Measurements from ENCODE around the gene HIP1.

DNA sequence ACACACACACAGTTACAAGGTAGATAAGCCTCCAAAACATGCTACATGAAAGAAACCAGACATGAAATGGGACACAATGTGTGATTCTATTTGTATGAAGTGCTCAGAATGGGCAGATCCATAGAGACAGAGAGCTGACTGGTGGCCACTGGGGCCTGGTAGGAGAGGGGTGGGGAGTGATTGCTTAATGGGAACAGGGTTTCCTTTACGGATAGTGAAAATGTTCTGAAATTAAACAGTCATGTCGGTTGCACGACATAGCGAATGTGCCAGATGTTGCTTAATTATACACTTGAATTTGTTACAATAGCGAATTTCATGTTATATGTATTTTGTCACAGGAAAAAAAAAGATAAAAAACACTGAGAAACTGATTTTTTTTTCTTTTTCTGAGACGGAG is 124.3 kb downstream of the HIP1 start:
- no peak for TF ChIP-seq CTCF (IDR thresholded peaks at IDR 0.05)
- no peak for TF ChIP-seq EP300 (IDR thresholded peaks at IDR 0.05)
- TF ChIP-seq POLR2A (IDR thresholded peaks at IDR 0.05; ENCODE audit: low read depth): no peak
- TF ChIP-seq POLR2AphosphoS5 (IDR thresholded peaks at IDR 0.05): no peak

Data from esophagus muscularis mucosa (tissue), 4 donors.